Activated CD8-positive, alpha-beta memory T cell treated with anti-CD3 and anti-CD28 coated beads for 1 hour (primary cell): Measurements from ENCODE around the gene TRAK1.
"Not testable (repeated sequence)": the region's sequence is repeated elsewhere in the genome, so short reads cannot be mapped to it uniquely, and the experiment has no call there.

Experiments
- DNase-seq, 2 donors: peaks; one replicate each; pipeline ENCODE4 v3.0.0-alpha.2; 2020; ENCODE audit warnings: low read depth in 1 of 2; ENCODE audit errors: extremely low read depth in 1 of 2

The TRAK1 gene

GRCh38 chr3:42096796-42097565, 5.8 kb downstream of the TRAK1 start:
- DNase-seq: no peak

GRCh38 chr3:42097566-42097946, 6.4 kb downstream of the TRAK1 start:
- no peak for DNase-seq

GRCh38 chr3:42098171-42098570, 7.0 kb downstream of the TRAK1 start:
- DNase-seq: no peak

GRCh38 chr3:42099020-42099765, 8.0 kb downstream of the TRAK1 start:
- DNase-seq: no peak

- DNase-seq: no peak
Observed at GRCh38 chr3:42101048-42101447, 9.9 kb downstream of the TRAK1 start.

GRCh38 chr3:42101481-42101880, 10.3 kb downstream of the TRAK1 start:
- DNase-seq: no peak

GRCh38 chr3:42102571-42102970, 11.4 kb downstream of the TRAK1 start:
- DNase-seq: no peak

- DNase-seq: not testable (repeated sequence)
Observed at GRCh38 chr3:42103921-42104665, 12.9 kb downstream of the TRAK1 start.

GRCh38 chr3:42105994-42106393, 14.8 kb downstream of the TRAK1 start:
- not testable (repeated sequence) for DNase-seq

GRCh38 chr3:42106646-42107045, 15.5 kb downstream of the TRAK1 start:
- no peak for DNase-seq

GRCh38 chr3:42110631-42111030, 19.5 kb downstream of the TRAK1 start:
- no peak for DNase-seq

- DNase-seq: no peak
Observed at GRCh38 chr3:42114130-42114725, 23.1 kb downstream of the TRAK1 start.

GRCh38 chr3:42115215-42115614, 24.1 kb downstream of the TRAK1 start:
- DNase-seq: no peak

- no peak for DNase-seq
Observed at GRCh38 chr3:42115946-42116345, 24.8 kb downstream of the TRAK1 start.

GRCh38 chr3:42116466-42116865, 25.3 kb downstream of the TRAK1 start:
- no peak for DNase-seq

- DNase-seq: no peak
Observed at GRCh38 chr3:42117175-42118008, 26.2 kb downstream of the TRAK1 start.

GRCh38 chr3:42118762-42119361, 27.7 kb downstream of the TRAK1 start:
- no peak for DNase-seq

GRCh38 chr3:42119561-42120355, 28.6 kb downstream of the TRAK1 start:
- no peak for DNase-seq

- DNase-seq: no peak
Observed at GRCh38 chr3:42120866-42121265, 29.7 kb downstream of the TRAK1 start.
